ENCODE results near the gene CDH23.
"Not testable (repeated sequence)": the region's sequence is repeated elsewhere in the genome, so short reads cannot be mapped to it uniquely, and the experiment has no call there.

CDH23 gene

GRCh38 chr10:71846816-71847215, 450.1 kb downstream of the CDH23 start:
- DNase-seq (ENCODE audit: low read depth in 2 of 2, low spot score in 1 of 2) = no peak

- DNase-seq (ENCODE audit: low read depth in 2 of 2, low spot score in 1 of 2) = no peak
Observed at GRCh38 chr10:71847418-71847817, 450.7 kb downstream of the CDH23 start.

- no peak for DNase-seq (ENCODE audit: low read depth in 2 of 2, low spot score in 1 of 2)
Observed at GRCh38 chr10:71848325-71849275, 451.9 kb downstream of the CDH23 start.

GRCh38 chr10:71849461-71849908, 452.8 kb downstream of the CDH23 start:
- DNase-seq (ENCODE audit: low read depth in 2 of 2, low spot score in 1 of 2) = no peak

GRCh38 chr10:71850021-71850742, 453.5 kb downstream of the CDH23 start:
- no peak for DNase-seq (ENCODE audit: low read depth in 2 of 2, low spot score in 1 of 2)

- DNase-seq (ENCODE audit: low read depth in 2 of 2, low spot score in 1 of 2) = peak; percentile 97
Observed at GRCh38 chr10:71850743-71851464, 454.2 kb downstream of the CDH23 start, which contains the start of gene PSAP. PSAP (minus strand) TSS chr10:71851251; CDS start chr10:71851221, 30 bp downstream.

- not testable (repeated sequence) for DNase-seq (ENCODE audit: low read depth in 2 of 2, low spot score in 1 of 2)
Observed at GRCh38 chr10:71851465-71852095, 454.9 kb downstream of the CDH23 start.

GRCh38 chr10:71852355-71852937, 455.7 kb downstream of the CDH23 start:
- no peak for DNase-seq (ENCODE audit: low read depth in 2 of 2, low spot score in 1 of 2)

GRCh38 chr10:71854031-71854430, 457.3 kb downstream of the CDH23 start:
- DNase-seq (ENCODE audit: low read depth in 2 of 2, low spot score in 1 of 2) = no peak

GRCh38 chr10:71856619-71857018, 459.9 kb downstream of the CDH23 start:
- DNase-seq (ENCODE audit: low read depth in 2 of 2, low spot score in 1 of 2) = no peak

GRCh38 chr10:71857934-71858890, 461.5 kb downstream of the CDH23 start:
- no peak for DNase-seq (ENCODE audit: low read depth in 2 of 2, low spot score in 1 of 2)

- no peak for DNase-seq (ENCODE audit: low read depth in 2 of 2, low spot score in 1 of 2)
Observed at GRCh38 chr10:71860243-71861029, 463.7 kb downstream of the CDH23 start.

GRCh38 chr10:71863203-71863602, 466.5 kb downstream of the CDH23 start:
- DNase-seq (ENCODE audit: low read depth in 2 of 2, low spot score in 1 of 2) = no peak

GRCh38 chr10:71864911-71865361, 468.2 kb downstream of the CDH23 start:
- no peak for DNase-seq (ENCODE audit: low read depth in 2 of 2, low spot score in 1 of 2)
